Activated CD4-positive, alpha-beta T cell treated with anti-CD3 and anti-CD28 coated beads, Interleukin-10, Interleukin-2, amounts not matched to agents 100 ng/mL and 50 ng/mL, durations not matched to agents 16 hours and 8 hours (primary cell): ENCODE data around the gene ADAMTS15.

Experiments
- DNase-seq: peaks from one replicate; pipeline ENCODE4 v3.0.0-alpha.2; 2020

ADAMTS15 gene

DNA sequence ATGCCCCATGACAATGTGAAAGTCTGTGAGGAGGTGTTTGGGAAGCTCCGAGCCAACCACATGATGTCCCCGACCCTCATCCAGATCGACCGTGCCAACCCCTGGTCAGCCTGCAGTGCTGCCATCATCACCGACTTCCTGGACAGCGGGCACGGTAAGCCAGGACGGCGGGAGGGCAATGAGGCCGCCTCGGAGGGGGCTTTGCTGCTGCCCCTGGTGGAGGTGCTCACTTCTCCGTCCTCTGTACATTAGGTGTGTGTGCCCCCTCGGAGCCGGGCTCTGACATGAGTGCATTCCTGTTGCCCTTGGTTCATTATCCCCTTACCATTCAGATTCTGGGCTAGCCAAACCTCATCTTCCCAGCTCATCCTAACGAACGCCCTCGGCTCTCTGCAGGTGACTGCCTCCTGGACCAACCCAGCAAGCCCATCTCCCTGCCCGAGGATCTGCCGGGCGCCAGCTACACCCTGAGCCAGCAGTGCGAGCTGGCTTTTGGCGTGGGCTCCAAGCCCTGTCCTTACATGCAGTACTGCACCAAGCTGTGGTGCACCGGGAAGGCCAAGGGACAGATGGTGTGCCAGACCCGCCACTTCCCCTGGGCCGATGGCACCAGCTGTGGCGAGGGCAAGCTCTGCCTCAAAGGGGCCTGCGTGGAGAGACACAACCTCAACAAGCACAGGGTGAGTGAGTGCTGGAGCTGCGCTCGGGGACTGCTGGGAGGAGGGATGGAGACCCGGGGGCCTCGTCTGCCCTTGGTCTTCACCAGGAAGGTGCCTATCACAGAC is 13.8 kb downstream of the ADAMTS15 start:
- DNase-seq, result no peak

DNA sequence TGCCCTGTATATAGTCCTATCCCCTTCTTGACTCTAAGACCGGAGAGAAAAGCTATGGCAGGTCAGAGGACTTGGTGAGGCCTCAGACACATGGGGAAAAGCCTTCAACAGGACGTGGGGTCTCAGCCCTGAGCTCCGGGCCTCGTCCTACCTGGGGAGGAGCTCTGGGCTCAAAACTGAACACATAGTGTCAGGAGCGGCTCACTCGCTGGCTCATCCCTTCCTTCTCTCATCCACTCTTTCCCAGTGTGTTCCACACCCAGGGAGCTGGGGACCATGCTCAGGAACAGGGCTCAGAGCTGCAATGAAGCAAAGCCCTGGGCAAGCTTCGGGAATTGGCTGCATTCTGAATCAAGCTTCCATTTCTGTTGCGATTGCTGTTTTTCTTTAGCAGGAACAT is 14.5 kb downstream of the ADAMTS15 start:
- no peak for DNase-seq

DNA sequence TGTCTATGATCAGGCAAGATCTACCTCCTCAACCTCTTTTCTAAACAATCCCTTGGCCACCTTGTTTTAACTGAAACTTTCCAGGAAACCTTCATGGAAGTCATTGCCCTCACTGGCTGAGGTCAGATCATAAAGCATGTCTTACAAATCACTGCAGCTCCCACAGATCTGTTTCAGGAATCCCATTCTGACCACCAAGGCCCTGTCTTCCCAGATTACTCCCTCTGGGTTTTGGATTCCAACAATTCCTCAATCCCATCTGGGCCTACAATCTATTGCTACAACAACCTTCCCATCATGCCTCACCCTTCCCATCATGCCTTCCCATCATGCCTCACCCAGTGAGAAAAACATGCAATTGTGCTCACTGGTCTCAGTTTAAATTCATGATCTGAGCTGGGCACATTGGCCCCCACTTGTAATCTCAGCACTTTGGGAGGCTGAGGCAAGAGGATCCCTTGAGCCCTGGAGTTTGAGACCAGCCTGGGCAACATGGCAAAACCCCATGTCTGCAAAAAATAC is 15.9 kb downstream of the ADAMTS15 start:
- DNase-seq, result no peak

DNA sequence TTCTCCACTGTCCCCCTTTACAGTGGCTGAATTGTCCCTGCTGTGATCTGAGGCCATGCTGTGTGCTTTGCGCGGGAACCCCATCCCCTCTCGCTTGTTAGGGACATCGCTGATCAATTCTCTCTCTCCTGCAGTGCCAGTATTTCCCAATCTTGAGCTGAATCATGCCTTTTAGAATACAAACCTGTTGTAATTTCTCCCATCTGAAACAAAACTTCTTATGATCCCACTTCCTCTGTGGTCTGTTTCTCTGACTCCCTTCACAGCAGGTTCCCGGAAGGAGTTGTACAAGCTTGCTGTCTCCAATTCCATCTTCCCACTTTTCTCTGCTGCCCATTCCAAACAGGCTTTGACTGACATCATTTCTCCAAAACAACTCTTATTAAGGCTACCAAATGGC is 16.8 kb downstream of the ADAMTS15 start:
- DNase-seq, result no peak

DNA sequence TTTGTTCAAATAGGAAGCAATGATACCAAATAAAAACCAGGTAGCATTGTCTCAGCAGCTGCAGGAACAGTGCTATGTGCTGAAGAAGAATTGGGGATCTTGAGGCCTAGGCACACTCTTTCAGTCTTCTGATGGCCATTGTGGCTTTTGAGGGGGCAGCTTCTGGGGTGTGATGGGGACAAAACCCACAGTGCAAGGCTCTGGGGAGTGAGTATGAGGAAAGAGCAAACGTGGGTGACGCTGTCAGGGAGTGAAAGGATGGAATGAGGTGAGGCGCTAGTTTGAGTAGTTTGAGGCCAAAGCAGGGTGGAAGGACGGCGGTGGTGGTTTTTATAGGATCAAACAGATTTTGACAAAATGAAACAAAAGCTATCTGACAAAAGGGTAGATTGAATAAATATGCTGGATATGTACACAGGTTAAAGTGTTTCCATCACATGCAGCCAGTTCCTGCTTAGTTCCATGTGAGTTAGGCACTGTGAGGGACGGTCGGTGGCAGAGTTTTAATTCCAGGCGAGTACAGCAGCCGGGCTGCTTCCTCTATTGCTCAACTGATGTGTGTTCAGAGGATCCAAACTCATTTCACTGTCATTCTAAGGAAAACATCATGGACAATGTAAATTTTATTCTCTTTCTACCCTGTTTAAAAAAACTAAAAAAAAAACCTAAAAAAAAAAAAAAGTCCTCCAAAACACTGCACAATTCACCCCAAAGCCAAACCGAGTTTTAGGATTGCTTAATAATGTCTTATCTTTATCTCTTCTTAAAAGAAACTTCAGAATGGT is 18.9 kb downstream of the ADAMTS15 start:
- no peak for DNase-seq

DNA sequence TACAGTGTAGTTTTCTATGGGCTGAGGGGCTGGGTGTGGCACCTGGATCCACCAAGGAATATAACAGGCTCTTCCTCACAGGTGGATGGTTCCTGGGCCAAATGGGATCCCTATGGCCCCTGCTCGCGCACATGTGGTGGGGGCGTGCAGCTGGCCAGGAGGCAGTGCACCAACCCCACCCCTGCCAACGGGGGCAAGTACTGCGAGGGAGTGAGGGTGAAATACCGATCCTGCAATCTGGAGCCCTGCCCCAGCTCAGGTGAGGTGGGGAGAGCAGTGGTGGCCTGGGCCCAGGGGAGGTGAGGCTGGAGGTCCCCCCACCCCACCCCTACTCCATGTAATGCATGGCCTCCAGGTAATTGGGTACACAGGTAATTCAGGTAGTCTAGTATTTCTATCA is 20.7 kb downstream of the ADAMTS15 start:
- DNase-seq, result no peak

DNA sequence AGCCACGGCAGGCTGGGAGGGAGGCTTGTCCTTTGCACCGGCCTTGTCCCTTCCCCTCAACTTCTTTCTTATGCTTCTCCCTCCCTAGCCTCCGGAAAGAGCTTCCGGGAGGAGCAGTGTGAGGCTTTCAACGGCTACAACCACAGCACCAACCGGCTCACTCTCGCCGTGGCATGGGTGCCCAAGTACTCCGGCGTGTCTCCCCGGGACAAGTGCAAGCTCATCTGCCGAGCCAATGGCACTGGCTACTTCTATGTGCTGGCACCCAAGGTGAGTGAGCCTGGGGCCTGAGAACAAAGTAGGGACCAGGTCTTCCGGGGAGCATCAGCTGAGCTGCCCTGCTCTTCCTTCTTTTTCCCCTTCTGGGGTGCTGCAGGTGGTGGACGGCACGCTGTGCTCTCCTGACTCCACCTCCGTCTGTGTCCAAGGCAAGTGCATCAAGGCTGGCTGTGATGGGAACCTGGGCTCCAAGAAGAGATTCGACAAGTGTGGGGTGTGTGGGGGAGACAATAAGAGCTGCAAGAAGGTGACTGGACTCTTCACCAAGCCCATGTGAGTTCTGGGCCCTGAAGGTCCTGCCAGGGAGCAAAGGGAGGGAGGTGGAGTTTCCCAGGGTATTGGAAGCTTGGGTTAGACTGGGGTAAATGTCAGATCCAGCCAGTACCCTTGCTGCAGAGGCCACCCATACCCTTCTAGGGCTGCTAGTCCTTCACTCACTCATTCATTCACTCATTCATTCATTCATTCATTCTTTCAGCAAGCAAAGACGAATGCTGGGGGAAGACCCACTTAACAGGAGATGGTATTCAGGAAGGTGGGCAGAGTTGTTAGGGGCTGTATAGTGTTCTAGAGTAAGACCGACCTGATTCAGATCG is 22.6 kb downstream of the ADAMTS15 start:
- no peak for DNase-seq

DNA sequence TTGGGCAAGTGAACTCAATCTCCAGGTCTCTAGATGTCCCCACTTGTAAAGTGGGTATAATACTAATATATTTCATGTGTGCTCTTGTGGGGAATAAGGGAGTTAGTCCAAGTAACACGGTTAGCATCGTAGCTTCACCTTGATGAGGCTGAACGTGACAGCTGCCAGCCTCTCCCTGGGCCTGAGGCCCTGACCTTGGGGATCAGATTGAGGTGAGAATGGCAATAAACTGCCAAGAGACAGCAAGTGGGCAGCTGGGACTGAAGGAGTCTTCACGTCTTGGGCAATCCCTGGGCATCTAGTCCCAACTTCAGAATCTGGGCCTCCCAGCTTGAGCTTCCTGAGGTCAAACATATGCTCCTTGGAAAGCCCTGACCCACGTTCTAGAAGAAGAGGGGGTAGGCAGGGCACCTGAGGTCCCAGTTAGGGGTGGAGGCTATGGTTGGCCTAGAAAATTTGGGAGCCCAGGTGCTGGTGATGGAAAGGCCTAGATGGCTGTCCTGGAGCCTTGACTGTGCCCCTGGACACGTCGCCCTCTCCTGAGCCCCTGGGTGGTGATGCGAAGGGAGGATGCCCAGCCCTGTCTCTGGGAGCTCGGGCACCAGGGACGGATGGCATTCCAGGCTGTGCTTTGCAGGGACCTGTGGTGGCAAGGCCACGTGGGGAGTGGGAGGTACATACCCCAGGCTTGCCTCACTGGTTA is 23.4 kb downstream of the ADAMTS15 start:
- no peak for DNase-seq

DNA sequence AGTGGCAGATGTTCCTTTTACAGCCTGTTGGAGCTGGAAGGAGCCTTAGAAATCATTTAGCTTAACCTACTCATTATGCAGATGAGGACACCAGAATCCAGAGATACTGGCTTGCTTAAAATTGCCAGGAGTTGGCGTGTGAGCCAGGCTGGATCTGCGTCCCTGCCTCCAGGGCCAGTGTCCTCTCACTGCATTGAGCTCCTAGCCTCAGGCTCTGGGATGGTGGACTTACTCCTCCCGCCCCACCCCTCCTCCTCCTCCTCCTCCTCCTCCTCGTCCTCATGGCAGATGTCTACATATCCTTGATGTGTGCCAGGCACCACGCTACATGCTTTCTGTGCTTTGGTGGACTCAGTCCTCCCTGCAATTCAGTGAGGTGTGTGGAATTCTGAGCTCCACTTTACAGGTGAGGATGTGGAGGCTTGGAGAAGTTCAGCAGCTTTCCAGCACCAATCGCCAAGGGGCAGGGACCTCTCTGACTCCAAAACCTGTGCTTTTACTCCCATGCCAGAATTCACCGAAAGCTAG is 24.1 kb downstream of the ADAMTS15 start:
- DNase-seq, result no peak

DNA sequence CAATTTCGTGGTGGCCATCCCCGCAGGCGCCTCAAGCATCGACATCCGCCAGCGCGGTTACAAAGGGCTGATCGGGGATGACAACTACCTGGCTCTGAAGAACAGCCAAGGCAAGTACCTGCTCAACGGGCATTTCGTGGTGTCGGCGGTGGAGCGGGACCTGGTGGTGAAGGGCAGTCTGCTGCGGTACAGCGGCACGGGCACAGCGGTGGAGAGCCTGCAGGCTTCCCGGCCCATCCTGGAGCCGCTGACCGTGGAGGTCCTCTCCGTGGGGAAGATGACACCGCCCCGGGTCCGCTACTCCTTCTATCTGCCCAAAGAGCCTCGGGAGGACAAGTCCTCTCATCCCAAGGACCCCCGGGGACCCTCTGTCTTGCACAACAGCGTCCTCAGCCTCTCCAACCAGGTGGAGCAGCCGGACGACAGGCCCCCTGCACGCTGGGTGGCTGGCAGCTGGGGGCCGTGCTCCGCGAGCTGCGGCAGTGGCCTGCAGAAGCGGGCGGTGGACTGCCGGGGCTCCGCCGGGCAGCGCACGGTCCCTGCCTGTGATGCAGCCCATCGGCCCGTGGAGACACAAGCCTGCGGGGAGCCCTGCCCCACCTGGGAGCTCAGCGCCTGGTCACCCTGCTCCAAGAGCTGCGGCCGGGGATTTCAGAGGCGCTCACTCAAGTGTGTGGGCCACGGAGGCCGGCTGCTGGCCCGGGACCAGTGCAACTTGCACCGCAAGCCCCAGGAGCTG is 24.8 kb downstream of the ADAMTS15 start:
- no peak for DNase-seq

DNA sequence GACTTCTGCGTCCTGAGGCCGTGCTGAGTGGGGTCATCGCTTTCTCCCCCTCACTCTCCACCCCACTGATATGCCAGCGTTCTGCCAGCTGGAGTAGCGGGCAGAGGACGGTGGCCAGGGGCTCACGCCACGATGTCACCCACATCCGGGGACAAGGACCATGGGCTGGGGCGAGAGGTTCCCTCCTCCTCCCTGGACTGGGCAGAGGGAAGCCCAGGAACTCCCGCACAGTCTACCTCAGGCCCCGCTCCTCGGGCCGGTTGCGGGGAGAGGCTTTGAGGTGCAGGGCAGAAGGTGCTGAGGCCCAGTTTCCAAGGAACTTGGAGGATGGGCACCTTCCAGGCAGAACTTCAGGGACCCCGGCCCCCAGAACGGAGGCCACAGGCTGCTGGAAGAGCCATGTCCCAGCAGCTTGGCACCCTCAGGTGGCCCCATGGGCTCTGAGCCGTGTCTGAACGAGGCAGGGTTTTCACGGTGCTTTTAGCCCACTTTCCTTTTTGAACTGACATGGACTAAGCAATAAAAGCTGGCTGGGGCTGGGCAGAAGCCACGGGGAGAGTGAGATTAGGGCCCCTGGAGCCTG is 25.4 kb downstream of the ADAMTS15 start:
- no peak for DNase-seq

DNA sequence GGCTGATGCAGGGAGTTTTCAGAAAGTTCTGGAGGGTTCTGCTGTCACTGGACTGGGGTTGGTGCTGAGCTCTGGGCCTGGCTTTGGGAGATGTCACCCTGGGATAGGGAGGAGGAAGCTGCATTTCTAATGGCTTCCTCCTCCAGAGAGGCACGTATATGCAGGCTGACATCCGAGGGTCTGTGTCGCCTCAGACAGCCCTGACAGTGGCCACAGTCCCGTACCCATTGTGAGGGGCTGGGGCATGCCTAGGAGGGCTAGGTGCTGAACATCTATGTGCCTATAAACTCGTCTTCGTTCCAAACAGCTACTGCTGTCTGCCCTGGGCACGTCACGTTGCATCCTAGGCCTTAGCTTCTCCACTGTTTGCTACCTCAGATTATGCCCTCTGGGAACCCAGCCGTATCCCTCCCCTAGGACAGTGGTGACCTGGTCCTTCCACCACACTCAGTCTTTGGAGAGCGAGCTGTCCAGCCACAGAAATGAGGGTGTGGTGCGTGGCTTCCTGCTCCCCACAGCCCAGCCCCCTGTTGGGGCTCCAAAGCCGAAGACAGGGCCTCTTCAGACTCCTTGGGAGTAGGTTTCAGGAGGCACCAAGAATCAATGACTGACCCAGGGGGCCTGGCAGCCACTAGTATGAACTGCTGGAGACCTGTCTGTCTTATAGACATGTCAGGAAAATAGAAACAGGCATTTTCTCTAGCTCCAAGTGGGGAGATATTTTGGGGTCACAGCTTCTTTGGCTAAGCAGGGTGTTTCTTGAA is 26.4 kb downstream of the ADAMTS15 start:
- no peak for DNase-seq

DNA sequence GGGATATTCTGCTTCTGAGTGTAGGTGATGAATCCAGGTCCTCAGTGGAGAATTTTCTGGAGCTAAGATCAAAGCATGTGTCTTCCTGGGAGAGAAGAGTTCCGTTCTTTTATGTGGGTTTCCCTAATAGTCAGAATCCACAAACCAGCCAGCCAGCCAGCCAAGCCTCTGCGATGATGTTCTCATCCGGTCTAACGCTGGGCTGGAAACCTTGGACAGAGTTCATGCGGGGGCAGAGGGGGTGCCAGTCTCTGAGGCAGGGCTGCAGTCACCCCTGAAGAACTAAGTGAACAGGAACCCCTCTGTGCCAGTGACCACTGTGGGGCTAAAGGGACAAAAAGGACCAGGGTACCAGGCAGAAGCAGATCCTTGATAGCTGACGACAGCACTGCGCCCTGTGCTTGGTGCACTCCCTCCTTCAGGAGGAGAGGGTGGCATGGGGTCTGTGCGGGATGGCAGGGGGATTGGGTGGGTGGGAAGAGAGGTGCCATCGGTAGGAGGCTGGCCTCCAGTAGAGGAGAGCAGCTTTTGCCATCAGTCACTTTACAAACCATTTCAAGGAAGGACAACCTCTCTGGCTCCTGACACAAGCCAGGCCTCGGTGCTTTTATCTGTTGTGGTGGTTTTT is 27.1 kb downstream of the ADAMTS15 start:
- no peak for DNase-seq

DNA sequence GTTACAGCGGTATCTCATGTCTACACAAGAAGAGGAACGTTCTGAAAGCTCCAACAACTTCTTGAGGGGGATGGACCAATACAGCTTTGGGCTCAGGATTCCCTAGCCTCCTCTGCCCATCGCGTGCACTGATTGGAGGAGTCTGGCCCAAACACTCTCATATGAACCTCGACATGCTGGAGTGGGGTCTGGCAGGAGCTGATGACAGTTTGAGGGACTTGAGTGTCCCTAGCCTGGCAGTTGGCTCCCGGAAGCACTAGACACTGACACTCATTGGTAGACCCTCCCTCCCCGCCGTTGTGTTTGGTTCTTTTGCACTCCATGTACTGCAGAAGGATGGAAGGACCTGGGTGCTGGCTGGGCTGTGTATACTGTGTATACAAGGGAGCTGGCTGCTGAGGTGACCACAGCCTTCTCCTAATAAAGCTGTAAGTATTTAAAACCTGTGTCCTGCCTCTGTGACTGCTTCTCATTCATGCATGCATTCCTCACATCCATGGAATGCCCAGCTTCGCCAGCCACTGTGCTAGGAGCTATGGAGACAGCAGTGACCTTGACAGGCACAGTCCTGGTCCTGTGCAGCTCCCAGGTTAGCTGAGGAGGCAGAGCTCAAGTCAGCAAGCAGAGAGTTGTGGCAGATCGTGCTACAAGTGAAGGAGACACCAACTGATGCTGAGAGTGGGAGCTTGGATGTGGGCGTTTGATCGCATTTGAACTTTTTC is 27.9 kb downstream of the ADAMTS15 start:
- no peak for DNase-seq

DNA sequence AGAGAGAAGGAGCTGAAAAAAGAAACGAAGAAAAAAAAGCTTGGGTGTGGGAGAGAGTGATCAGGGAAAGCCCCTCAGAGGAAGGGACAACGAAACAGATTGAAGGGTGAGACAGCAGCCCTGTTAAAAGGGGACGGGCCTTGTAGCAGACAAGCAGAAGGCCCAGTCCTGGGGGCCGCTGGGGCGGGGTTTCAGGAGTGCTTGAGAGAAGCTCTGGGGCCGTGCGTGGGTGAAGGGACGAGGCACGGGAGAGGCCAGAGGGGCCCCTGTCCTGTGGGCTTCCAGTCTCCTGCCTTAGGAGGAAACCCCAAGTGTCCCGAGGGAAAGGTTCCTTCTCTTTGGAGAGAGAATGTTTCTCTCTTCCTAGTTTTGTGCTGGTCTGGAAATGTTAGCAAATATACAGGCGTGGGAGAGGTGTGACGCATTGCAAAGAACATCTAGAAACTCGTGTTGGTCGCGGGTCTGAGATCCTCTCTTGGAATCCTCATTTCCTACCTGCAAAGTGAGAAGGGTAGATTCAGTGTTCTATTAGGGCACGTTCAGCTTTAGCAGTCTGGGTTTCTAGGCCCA is 28.6 kb downstream of the ADAMTS15 start:
- DNase-seq, result no peak

DNA sequence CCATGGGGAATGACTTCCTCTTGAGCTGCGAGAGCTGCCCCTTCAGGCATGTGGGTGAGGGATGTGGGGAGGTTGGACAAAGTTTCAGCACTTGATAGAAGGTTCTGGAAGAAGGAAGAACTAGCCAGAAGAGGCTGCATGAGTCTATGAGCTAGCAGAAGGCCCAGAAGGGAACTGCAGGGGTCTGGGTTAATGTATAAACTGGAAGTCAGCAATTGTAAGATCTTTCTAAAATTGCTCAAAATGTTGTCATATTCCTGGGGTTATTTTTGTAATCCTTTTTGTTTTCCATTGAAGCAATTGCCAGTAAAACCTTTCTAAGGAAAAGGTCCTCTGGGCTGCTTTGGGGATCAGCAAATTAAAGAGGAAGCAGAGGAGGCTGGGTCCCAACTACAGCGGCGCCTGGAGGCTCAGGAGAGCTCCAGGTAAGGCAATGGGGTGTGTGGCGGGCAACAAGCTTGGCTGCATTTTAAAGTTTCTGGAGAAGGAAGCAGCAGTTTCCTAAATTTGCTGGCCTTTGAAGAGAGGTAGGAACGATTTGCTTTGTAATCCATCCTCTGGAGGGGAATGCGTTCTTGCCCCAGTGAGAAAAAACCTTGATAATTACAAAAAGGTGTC is 29.2 kb downstream of the ADAMTS15 start:
- no peak for DNase-seq

DNA sequence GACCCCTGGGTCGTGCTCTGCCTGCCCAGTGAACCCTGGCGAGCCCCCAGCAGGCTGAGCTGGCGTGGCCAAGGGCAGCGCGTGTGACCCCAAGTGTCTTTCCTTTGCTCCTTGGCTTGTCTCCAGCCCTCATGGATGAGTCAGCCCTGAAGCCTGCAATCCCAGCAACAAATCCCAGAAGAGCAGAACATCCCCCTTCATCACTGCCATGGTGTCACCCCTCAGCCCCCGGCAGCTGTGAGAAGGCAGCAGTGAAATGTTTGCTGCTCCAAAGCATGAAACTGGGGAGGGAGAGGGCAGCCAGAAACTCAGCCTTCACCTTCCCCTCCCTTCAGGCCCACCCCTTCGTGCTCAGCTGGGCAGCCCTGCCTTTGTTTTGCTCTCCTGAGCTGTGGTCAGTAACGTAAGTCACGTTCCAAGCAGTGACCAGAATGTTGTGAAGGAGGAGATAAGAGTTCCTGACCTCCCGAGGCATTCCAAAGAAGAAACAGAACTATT is 29.8 kb downstream of the ADAMTS15 start:
- no peak for DNase-seq

DNA sequence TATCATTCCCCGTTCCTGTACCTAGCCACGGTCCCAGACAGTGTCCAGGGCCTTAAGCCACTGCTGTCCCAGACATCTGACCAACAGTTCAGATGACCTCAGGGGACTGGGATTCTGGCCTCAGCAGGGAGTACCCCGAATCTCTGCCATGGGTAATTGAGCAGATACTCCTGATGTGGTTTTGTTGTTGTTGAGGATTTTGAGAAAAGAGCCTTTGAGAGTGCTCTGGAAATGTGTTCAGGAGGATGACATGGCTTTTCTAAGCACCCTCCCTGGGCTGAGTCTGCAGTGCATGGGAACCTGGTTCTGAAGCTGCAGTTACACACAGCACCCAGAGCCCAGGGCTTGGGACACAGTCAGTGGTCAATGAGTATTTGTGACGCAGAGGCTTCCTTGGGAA is 30.4 kb downstream of the ADAMTS15 start:
- DNase-seq, result no peak
